ENCODE results near the gene ANKRD40.

GRCh38 chr17:50660887-50661345, 46.8 kb downstream of the ANKRD40 start:
- TF ChIP-seq, protein P1, sequence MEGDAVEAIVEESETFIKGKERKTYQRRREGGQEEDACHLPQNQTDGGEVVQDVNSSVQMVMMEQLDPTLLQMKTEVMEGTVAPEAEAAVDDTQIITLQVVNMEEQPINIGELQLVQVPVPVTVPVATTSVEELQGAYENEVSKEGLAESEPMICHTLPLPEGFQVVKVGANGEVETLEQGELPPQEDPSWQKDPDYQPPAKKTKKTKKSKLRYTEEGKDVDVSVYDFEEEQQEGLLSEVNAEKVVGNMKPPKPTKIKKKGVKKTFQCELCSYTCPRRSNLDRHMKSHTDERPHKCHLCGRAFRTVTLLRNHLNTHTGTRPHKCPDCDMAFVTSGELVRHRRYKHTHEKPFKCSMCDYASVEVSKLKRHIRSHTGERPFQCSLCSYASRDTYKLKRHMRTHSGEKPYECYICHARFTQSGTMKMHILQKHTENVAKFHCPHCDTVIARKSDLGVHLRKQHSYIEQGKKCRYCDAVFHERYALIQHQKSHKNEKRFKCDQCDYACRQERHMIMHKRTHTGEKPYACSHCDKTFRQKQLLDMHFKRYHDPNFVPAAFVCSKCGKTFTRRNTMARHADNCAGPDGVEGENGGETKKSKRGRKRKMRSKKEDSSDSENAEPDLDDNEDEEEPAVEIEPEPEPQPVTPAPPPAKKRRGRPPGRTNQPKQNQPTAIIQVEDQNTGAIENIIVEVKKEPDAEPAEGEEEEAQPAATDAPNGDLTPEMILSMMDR (IDR thresholded peaks at IDR 0.05; ENCODE audit: low read depth, low read length), result no peak
- no peak for TF ChIP-seq POLR2A (IDR thresholded peaks at IDR 0.05; ENCODE audit: extremely low read depth, insufficient read length)
- TF ChIP-seq, protein P2, sequence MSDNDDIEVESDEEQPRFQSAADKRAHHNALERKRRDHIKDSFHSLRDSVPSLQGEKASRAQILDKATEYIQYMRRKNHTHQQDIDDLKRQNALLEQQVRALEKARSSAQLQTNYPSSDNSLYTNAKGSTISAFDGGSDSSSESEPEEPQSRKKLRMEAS (IDR thresholded peaks at IDR 0.05; ENCODE audit: low read depth, low read length), result no peak
- TF ChIP-seq MYC (IDR thresholded peaks at IDR 0.05; ENCODE audit: low read depth, low read length), result no peak
